OCI-LY7 (cell line): ENCODE results near the gene SCRN3. TPM values are rescaled to one million over a fixed set of nuclear protein-coding genes. Genes with fewer than 3 reads are reported as not detected.

Source experiments
- BruUV-seq: library from RNA; stranded (reverse); fragments of 400-500 nt; replicated peaks from 2 replicates; lab custom pipeline; 2021; lab: Mats Ljungman, UMichigan
- CTCF ChIA-PET: fragments of 300-600 bp; sonication (Branson Sonifier 250); formaldehyde crosslinking; loops from one replicate; lab custom pipeline; 2022; ENCODE audit warnings: antibody characterized with exemption; ENCODE audit not compliant: unreplicated experiment; lab: Charles Lee
- POLR2A ChIA-PET: fragments of 300-600 bp; sonication (Branson Sonifier 250); formaldehyde crosslinking; loops from one replicate; lab custom pipeline; 2022; ENCODE audit warnings: antibody characterized with exemption; lab: Charles Lee
- DNase-seq: peaks from one replicate; pipeline ENCODE4 v3.0.0-alpha.2; 2015; ENCODE audit warnings: low spot score
- H2AFZ ChIP-seq: fragments of 200-600 bp; sonication (generic), shearing (Covaris generic); 2 replicates; pipeline ENCODE4 v1.6.1; 2014; ENCODE audit warnings: mild to moderate bottlenecking, antibody characterized with exemption, low read length, moderate library complexity
- H3K27ac ChIP-seq: fragments of 200-600 bp; sonication (generic); 2 replicates; pipeline ENCODE4 v1.5.1; 2014; ENCODE audit warnings: mixed run types, low read depth, mild to moderate bottlenecking, moderate library complexity, low read length, inconsistent platforms; ENCODE audit not compliant: poor library complexity, severe bottlenecking
- H3K36me3 ChIP-seq: fragments of 200-600 bp; sonication (generic); 2 replicates; pipeline ENCODE4 v1.6.1; 2014; ENCODE audit warnings: mild to moderate bottlenecking, antibody characterized with exemption, low read length, moderate library complexity, mixed read lengths; ENCODE audit not compliant: insufficient read depth
- H3K4me1 ChIP-seq: fragments of 200-600 bp; sonication (generic); 2 replicates; pipeline ENCODE4 v1.5.1; 2014; ENCODE audit warnings: mild to moderate bottlenecking, low read length; ENCODE audit not compliant: insufficient read depth, poor library complexity, severe bottlenecking
- H3K4me2 ChIP-seq: fragments of 200-600 bp; sonication (generic); 2 replicates; pipeline ENCODE4 v1.6.1; 2014; ENCODE audit warnings: mild to moderate bottlenecking, low read length
- H3K4me3 ChIP-seq: fragments of 200-600 bp; sonication (generic); 2 replicates; pipeline ENCODE4 v1.5.1; 2014; ENCODE audit warnings: mild to moderate bottlenecking, low read depth, low read length; ENCODE audit not compliant: poor library complexity, severe bottlenecking
- H3K79me2 ChIP-seq: fragments of 200-600 bp; sonication (generic); 2 replicates; pipeline ENCODE4 v1.6.1; 2016; ENCODE audit warnings: low read depth, mild to moderate bottlenecking, low read length, moderate library complexity, mixed read lengths; ENCODE audit not compliant: insufficient read depth
- H3K9me2 ChIP-seq: fragments of 200-600 bp; sonication (generic); 2 replicates; pipeline ENCODE4 v1.6.1; 2016; ENCODE audit warnings: mild to moderate bottlenecking, low read length, mixed read lengths; ENCODE audit not compliant: insufficient read depth
- H3K9me3 ChIP-seq: fragments of 200-600 bp; sonication (generic); 2 replicates; pipeline ENCODE4 v1.6.1; 2014; ENCODE audit warnings: mild to moderate bottlenecking, mixed run types, low read length, mixed read lengths
- H4K20me1 ChIP-seq: fragments of 200-600 bp; sonication (generic); 2 replicates; pipeline ENCODE4 v1.6.1; 2014; ENCODE audit warnings: mild to moderate bottlenecking, antibody characterized with exemption, low read length, moderate library complexity, mixed read lengths; ENCODE audit not compliant: insufficient read depth
- EZH2phosphoT487 ChIP-seq: fragments of 200-600 bp; sonication (generic); IDR thresholded peaks from 2 replicates; pipeline ENCODE4 v1.6.1; 2018; ENCODE audit warnings: low read depth, borderline replicate concordance, mild to moderate bottlenecking, mixed run types, antibody characterized with exemption, low read length, moderate library complexity, mixed read lengths
- intact Hi-C: fragments of 100-400 bp; cut with micrococcal nuclease; formaldehyde crosslinking; loops from one replicate; pipeline ENCODE4 v1.10.0; 2022; ENCODE audit not compliant: unreplicated experiment
- total RNA-seq, 2 experiments: library from RNA; depleted of rRNA in 1 of 2; stranded (reverse); fragments of >200 nt in 1 of 2; shearing (Covaris generic) in 1 of 2; gene quantifications; 2 replicates each; pipeline ENCODE4 v1.2.3, GENCODE V29; 2014 to 2022
- TF ChIP-seq, protein P1 (sequence below): fragments of 200-600 bp; sonication (generic); conservative IDR thresholded peaks from 2 replicates; pipeline ENCODE4 v1.5.1; 2014; ENCODE audit warnings: mild to moderate bottlenecking, antibody characterized with exemption, low read length, moderate library complexity, mixed read lengths

SCRN3 gene
- total RNA-seq, 2 experiments from 2014 or later, result 6.1 to 10.6 TPM

DNA sequence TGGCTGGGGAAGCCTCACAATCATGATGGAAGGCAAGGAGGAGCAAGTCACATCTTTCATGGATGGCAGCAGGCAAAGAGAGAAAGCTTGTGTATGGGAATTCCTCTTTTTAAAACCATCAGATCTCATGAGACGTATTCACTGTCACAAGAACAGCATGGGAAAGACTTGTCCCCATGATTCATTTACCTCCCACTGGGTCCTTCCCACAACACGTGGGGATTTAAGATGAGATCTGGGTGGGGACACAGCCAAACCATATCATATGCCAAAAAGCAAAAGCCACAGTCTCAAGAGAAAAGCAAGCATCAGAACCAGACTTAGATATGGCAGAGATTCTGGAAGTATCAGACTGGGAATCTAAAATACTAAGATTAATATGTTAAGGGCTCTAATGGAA, 30.0 kb upstream of the SCRN3 start:
- no peaks in the 10 kb centered on the region for H3K79me2 ChIP-seq
- H3K9me3 ChIP-seq, result 0 out of 2 replicates have a peak, but pooled peaks cover 8% of the 10 kb centered on the region
- H2AFZ ChIP-seq, result no peak overlapping the region
- intact Hi-C loops, result no loop called here
- H4K20me1 ChIP-seq, result no peaks in the 10 kb centered on the region
- TF ChIP-seq, protein P1, sequence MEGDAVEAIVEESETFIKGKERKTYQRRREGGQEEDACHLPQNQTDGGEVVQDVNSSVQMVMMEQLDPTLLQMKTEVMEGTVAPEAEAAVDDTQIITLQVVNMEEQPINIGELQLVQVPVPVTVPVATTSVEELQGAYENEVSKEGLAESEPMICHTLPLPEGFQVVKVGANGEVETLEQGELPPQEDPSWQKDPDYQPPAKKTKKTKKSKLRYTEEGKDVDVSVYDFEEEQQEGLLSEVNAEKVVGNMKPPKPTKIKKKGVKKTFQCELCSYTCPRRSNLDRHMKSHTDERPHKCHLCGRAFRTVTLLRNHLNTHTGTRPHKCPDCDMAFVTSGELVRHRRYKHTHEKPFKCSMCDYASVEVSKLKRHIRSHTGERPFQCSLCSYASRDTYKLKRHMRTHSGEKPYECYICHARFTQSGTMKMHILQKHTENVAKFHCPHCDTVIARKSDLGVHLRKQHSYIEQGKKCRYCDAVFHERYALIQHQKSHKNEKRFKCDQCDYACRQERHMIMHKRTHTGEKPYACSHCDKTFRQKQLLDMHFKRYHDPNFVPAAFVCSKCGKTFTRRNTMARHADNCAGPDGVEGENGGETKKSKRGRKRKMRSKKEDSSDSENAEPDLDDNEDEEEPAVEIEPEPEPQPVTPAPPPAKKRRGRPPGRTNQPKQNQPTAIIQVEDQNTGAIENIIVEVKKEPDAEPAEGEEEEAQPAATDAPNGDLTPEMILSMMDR, result no peak
- TF ChIP-seq EZH2phosphoT487, result no peak
- POLR2A ChIA-PET, result no interaction called here
- H3K9me2 ChIP-seq, result no peaks in the 10 kb centered on the region
- no peak overlapping the region for H3K4me3 ChIP-seq
- no peak overlapping the region for H3K4me2 ChIP-seq
- BruUV-seq, result no TSS peak
- peaks cover 30% of the 10 kb centered on the region for H3K36me3 ChIP-seq
- CTCF ChIA-PET, result no interaction called here
- H3K27ac ChIP-seq, result no peak overlapping the region
- DNase-seq, result no peak
- H3K4me1 ChIP-seq, result no peaks in the 10 kb centered on the region

GRCh38 chr2:174368691-174369090, 26.8 kb upstream of the SCRN3 start:
- Histone ChIP-seq H2AFZ (no peak overlapping the region), H3K4me2 (no peak overlapping the region), H3K9me2 (no peaks in the 10 kb centered on the region), H3K4me1 (no peaks in the 10 kb centered on the region), H4K20me1 (no peaks in the 10 kb centered on the region), H3K79me2 (no peaks in the 10 kb centered on the region), H3K27ac (no peak overlapping the region), H3K36me3 (peaks cover 30% of the 10 kb centered on the region), H3K9me3 (0 out of 2 replicates have a peak, but pooled peaks cover 6% of the 10 kb centered on the region), H3K4me3 (no peak overlapping the region)
- intact Hi-C loops, result no loop called here
- no TSS peak for BruUV-seq
- POLR2A ChIA-PET, result interaction anchor here (0.6 to 2.4 kb wide), 4 partner anchors 10 to 227 kb away, joined by 4 to 8 read pairs (median 5); no protein-coding TSS in a partner anchor
- DNase-seq, result no peak
- TF ChIP-seq, protein P1, result no peak
- no peak for TF ChIP-seq EZH2phosphoT487
- CTCF ChIA-PET, result no interaction called here

DNA sequence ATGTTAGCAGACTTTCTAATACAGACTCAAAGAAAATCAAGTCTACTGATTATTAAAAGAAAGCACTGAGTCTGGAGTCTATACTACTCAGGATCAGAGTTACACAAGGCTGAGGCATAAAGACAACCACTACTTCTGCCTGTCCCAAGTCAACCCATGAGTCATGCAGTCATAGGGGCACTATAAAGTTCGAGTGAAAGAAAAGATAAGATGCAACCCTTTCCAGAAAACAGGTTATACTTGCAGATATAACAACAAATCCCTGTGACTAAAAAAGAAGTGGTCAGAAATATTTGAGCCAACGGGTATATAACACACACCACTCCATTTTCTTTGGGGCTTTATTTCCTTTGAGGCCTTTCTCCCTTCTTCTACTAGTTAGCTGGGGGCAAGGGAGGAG, 18.6 kb upstream of the SCRN3 start:
- no peaks in the 10 kb centered on the region for H3K9me2 ChIP-seq
- POLR2A ChIA-PET, result interaction anchor here (0.6 to 0.7 kb wide), 2 partner anchors 196 to 512 kb away, joined by 3 read pairs; no protein-coding TSS in a partner anchor
- H3K36me3 ChIP-seq, result peaks cover 55% of the 10 kb centered on the region
- no peaks in the 10 kb centered on the region for H3K9me3 ChIP-seq
- TF ChIP-seq, protein P1, result no peak
- TF ChIP-seq EZH2phosphoT487, result no peak
- intact Hi-C loops, result no loop called here
- BruUV-seq, result no TSS peak
- H3K4me3 ChIP-seq, result no peak overlapping the region
- H4K20me1 ChIP-seq, result no peaks in the 10 kb centered on the region
- DNase-seq, result no peak
- no peaks in the 10 kb centered on the region for H3K4me1 ChIP-seq
- no peak overlapping the region for H3K27ac ChIP-seq
- no peak overlapping the region for H3K4me2 ChIP-seq
- CTCF ChIA-PET, result no interaction called here
- no peak overlapping the region for H2AFZ ChIP-seq
- H3K79me2 ChIP-seq, result no peaks in the 10 kb centered on the region
